ENCODE results near the gene FMR1NB. TPM values are rescaled to one million over a fixed set of nuclear protein-coding genes. Genes with fewer than 3 reads are reported as not detected.

Gene FMR1NB
- total RNA-seq, 1 donor from 2014 or later: not detected

- H3K9me3 ChIP-seq (ENCODE audit: insufficient read depth, low read depth, low read length): no peaks in the 10 kb centered on the region
- no peak overlapping the region for H3K9ac ChIP-seq (ENCODE audit: low read length)
- no peaks in the 10 kb centered on the region for H3K27me3 ChIP-seq (ENCODE audit: insufficient read depth, low read length)
- H3K27me3 Mint-ChIP-seq (ENCODE audit: low read depth, unreplicated experiment): no peaks in the 10 kb centered on the region
- no peaks in the 10 kb centered on the region for H3K36me3 ChIP-seq (ENCODE audit: insufficient read depth, low read length)
- no peak overlapping the region for H3K4me2 ChIP-seq (ENCODE audit: low read length)
- no peaks in the 10 kb centered on the region for H3K79me2 ChIP-seq (ENCODE audit: insufficient read depth, low read length)
- DNase-seq (ENCODE audit: low read depth) (no peak), FAIRE-seq (no peak)
- H3K9me3 Mint-ChIP-seq (ENCODE audit: unreplicated experiment): no peaks in the 10 kb centered on the region
- no peak overlapping the region for H3K27ac ChIP-seq (ENCODE audit: low read depth, low read length)
- H3K27ac Mint-ChIP-seq (ENCODE audit: unreplicated experiment): no peak overlapping the region
- no peak overlapping the region for H2AFZ ChIP-seq (ENCODE audit: low read depth, low read length)
- no peak for TF ChIP-seq CTCF (IDR thresholded peaks at IDR 0.05; ENCODE audit: insufficient read depth, low read depth, low read length)
- no peak for TF ChIP-seq EZH2 (IDR thresholded peaks at IDR 0.05; ENCODE audit: insufficient read depth, low read length)
- H3K4me1 ChIP-seq (ENCODE audit: insufficient read depth, low read length): no peaks in the 10 kb centered on the region
- H3K4me1 Mint-ChIP-seq (ENCODE audit: low read depth, unreplicated experiment): no peaks in the 10 kb centered on the region
- H3K4me3 Mint-ChIP-seq (ENCODE audit: unreplicated experiment): no peak overlapping the region
- no peaks in the 10 kb centered on the region for H4K20me1 ChIP-seq (ENCODE audit: insufficient read depth, low read length)
- no peaks in the 10 kb centered on the region for H3K36me3 Mint-ChIP-seq (ENCODE audit: low read depth, unreplicated experiment)
- no peak overlapping the region for H3K4me3 ChIP-seq (ENCODE audit: insufficient read depth, low read depth, low read length)
Observed at GRCh38 chrX:148020329-148020728, 39.2 kb downstream of the FMR1NB start.

DNA sequence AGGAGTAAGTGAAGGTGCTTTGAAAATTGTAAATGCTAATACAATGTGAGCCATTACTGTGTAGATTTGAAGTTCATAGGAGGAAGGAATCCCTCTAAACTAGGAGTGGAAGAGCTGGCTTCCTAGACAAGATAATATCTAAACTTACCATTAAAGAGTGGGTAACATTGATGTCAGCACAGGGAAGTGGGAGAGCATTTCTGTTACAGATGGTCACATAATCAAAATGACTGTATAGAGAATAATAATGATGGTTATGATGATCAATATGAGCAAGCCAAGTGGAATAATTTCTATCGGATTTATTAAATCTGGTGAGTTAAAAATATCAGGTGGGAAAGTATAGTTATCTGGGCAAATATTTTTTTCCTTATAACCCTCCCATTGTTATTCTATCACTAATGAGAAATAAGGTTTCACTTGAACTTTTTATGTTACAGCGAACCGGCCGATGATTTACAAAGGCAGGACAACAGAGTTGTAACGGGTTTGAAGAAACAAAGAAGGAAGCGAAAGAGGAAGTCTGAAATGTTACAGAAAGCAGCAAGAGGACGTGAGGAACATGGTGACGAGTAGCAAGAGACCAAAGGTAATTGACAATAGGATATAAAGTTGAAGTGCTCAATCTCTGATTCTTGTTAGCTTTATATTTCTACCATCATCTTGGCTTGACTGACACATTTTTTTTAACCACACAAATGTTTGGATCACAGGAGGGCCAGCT lies 43.5 kb downstream of the FMR1NB start:
- Histone ChIP-seq H2AFZ (ENCODE audit: low read depth, low read length) (no peak overlapping the region), H4K20me1 (ENCODE audit: insufficient read depth, low read length) (no peaks in the 10 kb centered on the region), H3K9ac (ENCODE audit: low read length) (no peak overlapping the region), H3K4me2 (ENCODE audit: low read length) (no peak overlapping the region), H3K4me1 (ENCODE audit: insufficient read depth, low read length) (no peaks in the 10 kb centered on the region), H3K27me3 (ENCODE audit: insufficient read depth, low read length) (no peaks in the 10 kb centered on the region), H3K27ac (ENCODE audit: low read depth, low read length) (no peak overlapping the region), H3K9me3 (ENCODE audit: insufficient read depth, low read depth, low read length) (no peaks in the 10 kb centered on the region), H3K79me2 (ENCODE audit: insufficient read depth, low read length) (no peaks in the 10 kb centered on the region), H3K4me3 (ENCODE audit: insufficient read depth, low read depth, low read length) (no peak overlapping the region), H3K36me3 (ENCODE audit: insufficient read depth, low read length) (no peaks in the 10 kb centered on the region)
- DNase-seq (ENCODE audit: low read depth): no peak
- H3K27me3 Mint-ChIP-seq (ENCODE audit: low read depth, unreplicated experiment): no peaks in the 10 kb centered on the region
- no peak overlapping the region for H3K4me3 Mint-ChIP-seq (ENCODE audit: unreplicated experiment)
- no peak overlapping the region for H3K27ac Mint-ChIP-seq (ENCODE audit: unreplicated experiment)
- H3K36me3 Mint-ChIP-seq (ENCODE audit: low read depth, unreplicated experiment): no peaks in the 10 kb centered on the region
- no peak for TF ChIP-seq EZH2 (IDR thresholded peaks at IDR 0.05; ENCODE audit: insufficient read depth, low read length)
- no peak for TF ChIP-seq CTCF (IDR thresholded peaks at IDR 0.05; ENCODE audit: insufficient read depth, low read depth, low read length)
- H3K9me3 Mint-ChIP-seq (ENCODE audit: unreplicated experiment): no peaks in the 10 kb centered on the region
- no peaks in the 10 kb centered on the region for H3K4me1 Mint-ChIP-seq (ENCODE audit: low read depth, unreplicated experiment)
- FAIRE-seq: no peak

- no peak overlapping the region for H2AFZ ChIP-seq (ENCODE audit: low read depth, low read length)
- H3K4me3 Mint-ChIP-seq (ENCODE audit: unreplicated experiment): no peak overlapping the region
- H3K9me3 ChIP-seq (ENCODE audit: insufficient read depth, low read depth, low read length): no peaks in the 10 kb centered on the region
- no peak overlapping the region for H3K9ac ChIP-seq (ENCODE audit: low read length)
- no peaks in the 10 kb centered on the region for H3K36me3 ChIP-seq (ENCODE audit: insufficient read depth, low read length)
- H3K36me3 Mint-ChIP-seq (ENCODE audit: low read depth, unreplicated experiment): no peaks in the 10 kb centered on the region
- DNase-seq (ENCODE audit: low read depth): no peak
- no peaks in the 10 kb centered on the region for H3K9me3 Mint-ChIP-seq (ENCODE audit: unreplicated experiment)
- no peak for FAIRE-seq
- no peaks in the 10 kb centered on the region for H3K27me3 Mint-ChIP-seq (ENCODE audit: low read depth, unreplicated experiment)
- H3K27me3 ChIP-seq (ENCODE audit: insufficient read depth, low read length): no peaks in the 10 kb centered on the region
- H3K4me1 ChIP-seq (ENCODE audit: insufficient read depth, low read length): no peaks in the 10 kb centered on the region
- H3K4me1 Mint-ChIP-seq (ENCODE audit: low read depth, unreplicated experiment): peaks cover 9% of the 10 kb centered on the region
- H3K4me3 ChIP-seq (ENCODE audit: insufficient read depth, low read depth, low read length): no peak overlapping the region
- H4K20me1 ChIP-seq (ENCODE audit: insufficient read depth, low read length): no peaks in the 10 kb centered on the region
- H3K4me2 ChIP-seq (ENCODE audit: low read length): no peak overlapping the region
- TF ChIP-seq CTCF (IDR thresholded peaks at IDR 0.05; ENCODE audit: insufficient read depth, low read depth, low read length): no peak
- no peak overlapping the region for H3K27ac ChIP-seq (ENCODE audit: low read depth, low read length)
- H3K79me2 ChIP-seq (ENCODE audit: insufficient read depth, low read length): no peaks in the 10 kb centered on the region
- no peak overlapping the region for H3K27ac Mint-ChIP-seq (ENCODE audit: unreplicated experiment)
Observed at GRCh38 chrX:148035380-148035779, 54.2 kb downstream of the FMR1NB start.

All from astrocyte (in vitro differentiated cells and primary cell).